Activated CD4-positive, alpha-beta memory T cell treated with anti-CD3 and anti-CD28 coated beads, Interleukin-2, amount 10 ng/mL, durations not matched to agents 7 days and 5 days (primary cell): Measurements from ENCODE around the gene MTA2. TPM values are rescaled to one million over a fixed set of nuclear protein-coding genes. Genes with fewer than 3 reads are reported as not detected.
A peak's percentile ranks its signal among the peaks of the same experiment; 100 is the strongest.

Experiments
- CTCF ChIA-PET: fragments of 350-600 bp; sonication (Branson Sonifier 250); formaldehyde crosslinking; loops from one replicate; lab custom pipeline; 2021; ENCODE audit warnings: antibody characterized with exemption, inconsistent platforms; lab: Charles Lee
- POLR2A ChIA-PET: fragments of 350-600 bp; sonication (Branson Sonifier 250); formaldehyde crosslinking; loops from one replicate; lab custom pipeline; 2021; ENCODE audit warnings: antibody characterized with exemption; lab: Charles Lee
- DNase-seq: peaks from one replicate; pipeline ENCODE4 v3.0.0-alpha.2; 2020
- H3K27ac Mint-ChIP-seq: one replicate; pipeline ENCODE4 v1.8.0; 2021; ENCODE audit warnings: mild to moderate bottlenecking, mixed read lengths
- H3K27me3 Mint-ChIP-seq: one replicate; pipeline ENCODE4 v1.8.0; 2021; ENCODE audit warnings: mixed read lengths
- H3K36me3 Mint-ChIP-seq: one replicate; pipeline ENCODE4 v1.8.0; 2021; ENCODE audit warnings: low read depth, mixed read lengths
- H3K4me1 Mint-ChIP-seq: one replicate; pipeline ENCODE4 v1.8.0; 2021; ENCODE audit warnings: mixed read lengths
- H3K4me3 Mint-ChIP-seq: one replicate; pipeline ENCODE4 v1.8.0; 2021; ENCODE audit warnings: mild to moderate bottlenecking, mixed read lengths
- H3K9me3 Mint-ChIP-seq: one replicate; pipeline ENCODE4 v1.8.0; 2021; ENCODE audit warnings: mixed read lengths
- total RNA-seq, 2 experiments: library from RNA; stranded (reverse); gene quantifications; one replicate each; pipeline ENCODE4 v1.2.3, GENCODE V29; 2021

MTA2 gene
- total RNA-seq, 2 experiments from 2014 or later: 226 TPM

DNA sequence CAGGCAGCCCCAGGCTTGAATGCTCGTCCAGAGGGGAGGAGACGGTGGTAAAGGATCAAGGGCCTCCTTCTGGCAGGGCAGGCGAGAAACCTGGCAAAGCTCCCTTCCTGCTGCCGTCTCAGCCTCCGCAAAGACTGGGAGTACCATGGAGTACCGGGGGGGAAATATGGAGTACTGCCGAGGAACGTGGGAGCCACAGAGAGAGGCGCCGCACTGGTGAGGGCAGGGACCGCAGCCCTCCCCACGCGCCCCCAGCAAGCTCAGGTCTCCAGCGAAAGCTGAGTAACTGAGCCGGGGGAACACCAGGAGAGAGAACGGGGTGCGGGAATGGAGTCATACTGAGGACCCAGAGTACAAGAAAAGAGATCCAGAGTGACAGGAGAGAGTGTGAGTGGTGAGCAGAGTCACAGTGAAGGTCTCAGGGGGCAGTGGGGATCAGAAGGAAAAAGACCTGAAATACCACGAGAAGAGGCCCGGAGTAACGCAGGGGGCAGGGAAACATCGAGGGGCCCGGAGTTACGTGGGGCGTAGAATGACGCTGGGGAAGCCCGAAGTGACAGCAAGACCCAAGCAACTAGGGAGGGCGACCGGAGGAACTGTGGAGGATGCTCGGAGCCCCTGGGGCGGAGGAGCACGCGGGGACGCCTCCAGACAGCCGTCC, 10.2 kb upstream of the MTA2 start:
- peaks cover 68% of the 10 kb centered on the region for H3K4me1 Mint-ChIP-seq
- no peaks in the 10 kb centered on the region for H3K27me3 Mint-ChIP-seq
- H3K4me3 Mint-ChIP-seq: peak overlapping the region; percentile 97
- DNase-seq: no peak
- CTCF ChIA-PET: interaction anchor here (0.6 to 2.6 kb wide), 17 partner anchors 9 to 229 kb away, joined by 3 to 28 read pairs (median 3); partner anchors contain the start of genes B3GAT3, BSCL2, C11orf98 and CSKMT
- H3K36me3 Mint-ChIP-seq: peaks cover 51% of the 10 kb centered on the region
- H3K9me3 Mint-ChIP-seq: no peaks in the 10 kb centered on the region
- POLR2A ChIA-PET: interaction anchor here (0.9 to 6.7 kb wide), 20 partner anchors 10 to 244 kb away, joined by 3 to 84 read pairs (median 5); partner anchors contain the start of genes B3GAT3, C11orf98, CSKMT and GANAB
- H3K27ac Mint-ChIP-seq: peak overlapping the region; percentile 93

DNA sequence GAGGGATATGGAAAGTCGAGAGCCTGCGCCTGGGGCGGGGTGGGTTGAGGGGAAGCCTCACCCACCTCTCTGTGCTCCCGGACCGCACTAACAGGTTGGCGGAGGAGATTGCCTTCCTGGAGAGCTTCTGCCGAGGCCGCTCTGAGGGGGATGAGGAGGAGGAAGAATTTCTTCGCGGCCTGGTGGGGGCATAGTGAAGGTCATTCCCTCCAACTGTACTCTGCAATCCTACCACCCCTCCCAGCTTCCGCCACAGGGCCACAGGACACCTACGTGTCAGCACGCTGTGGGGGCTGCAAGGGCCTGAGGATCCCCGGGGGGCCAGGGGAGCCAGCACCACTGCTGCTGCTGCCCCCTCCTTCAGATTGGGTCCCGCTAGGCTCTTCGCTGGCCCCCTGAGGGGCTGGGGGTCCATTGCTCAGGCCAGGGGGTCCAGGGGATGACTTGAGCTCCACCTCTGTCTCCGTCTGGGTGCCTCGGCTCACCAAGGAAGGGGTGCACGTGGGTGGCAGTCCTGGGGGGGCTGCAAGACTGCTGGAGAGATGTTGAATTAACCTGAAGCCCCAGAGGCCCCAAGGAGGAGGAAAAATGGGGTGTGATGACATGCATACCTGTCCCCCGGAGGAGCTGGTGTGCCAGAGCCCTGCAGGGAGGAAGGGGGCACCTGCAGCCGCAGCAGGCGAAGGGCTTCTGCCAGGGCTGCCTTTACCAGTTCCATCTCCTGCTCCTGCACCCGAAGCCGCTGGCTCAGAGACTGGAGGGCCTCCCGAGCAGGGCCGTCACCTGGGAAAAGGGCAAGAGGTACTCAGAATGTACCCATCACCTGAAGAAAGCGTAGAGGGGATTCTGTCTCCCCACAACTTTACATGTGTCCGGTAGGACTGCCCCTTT, 9.4 kb upstream of the MTA2 start:
- Mint-ChIP-seq H3K4me3 (peak overlapping the region; percentile 97), H3K36me3 (peaks cover 50% of the 10 kb centered on the region), H3K9me3 (no peaks in the 10 kb centered on the region), H3K27ac (peak overlapping the region; percentile 93), H3K4me1 (peaks cover 67% of the 10 kb centered on the region), H3K27me3 (no peaks in the 10 kb centered on the region)
- POLR2A ChIA-PET: interaction anchor here (0.9 to 6.7 kb wide), 19 partner anchors 10 to 244 kb away, joined by 3 to 84 read pairs (median 5); partner anchors contain the start of genes B3GAT3, C11orf98, CSKMT and GANAB
- CTCF ChIA-PET: interaction anchor here (0.9 to 2.6 kb wide), 14 partner anchors 8 to 230 kb away, joined by 3 to 28 read pairs (median 3); partner anchors contain the start of genes B3GAT3, BSCL2, C11orf98 and CSKMT
- no peak for DNase-seq

DNA sequence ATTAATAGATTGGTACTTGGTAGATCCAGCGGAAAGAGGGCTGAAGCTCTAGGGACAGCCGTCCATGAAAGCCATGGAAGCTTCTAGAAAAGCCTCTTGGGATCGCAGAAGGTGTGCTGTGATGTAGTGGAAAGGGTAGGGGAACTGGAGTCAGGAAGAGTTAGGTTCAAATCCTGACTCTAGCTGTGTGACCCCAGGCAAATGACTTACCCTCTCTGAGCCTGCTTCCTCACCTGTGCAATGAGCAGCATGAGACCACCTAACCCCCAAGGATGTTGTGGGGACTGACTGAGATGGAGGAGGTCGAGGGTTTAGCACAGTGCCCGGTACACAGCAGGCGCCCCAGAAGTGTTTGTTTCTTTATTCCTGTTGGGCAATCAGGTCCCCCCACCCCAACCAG, 8.7 kb upstream of the MTA2 start:
- H3K4me1 Mint-ChIP-seq: peaks cover 65% of the 10 kb centered on the region

DNA sequence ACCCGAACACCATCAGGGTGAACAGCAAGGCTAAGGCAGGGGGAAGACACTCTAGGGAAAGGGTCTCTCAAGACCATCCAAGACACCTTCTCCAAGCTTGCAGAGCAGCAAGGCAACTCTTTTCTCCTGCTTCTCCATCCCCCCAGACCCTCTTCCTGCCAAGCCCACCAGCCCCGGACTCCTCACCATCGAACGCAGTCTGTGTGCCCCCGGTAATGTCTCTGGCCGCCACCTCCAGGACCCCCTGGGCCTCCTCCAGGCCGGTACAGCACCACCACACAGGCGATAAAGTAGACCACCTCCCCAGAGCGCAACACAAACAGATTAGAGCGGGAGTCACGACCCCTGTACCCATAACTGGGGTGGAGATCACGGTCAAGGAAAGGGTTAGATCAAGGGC, 7.1 kb upstream of the MTA2 start:
- Mint-ChIP-seq H3K36me3 (peaks cover 58% of the 10 kb centered on the region), H3K27ac (no peak overlapping the region), H3K4me3 (no peak overlapping the region), H3K4me1 (peaks cover 58% of the 10 kb centered on the region), H3K9me3 (no peaks in the 10 kb centered on the region), H3K27me3 (no peaks in the 10 kb centered on the region)
- no peak for DNase-seq
- POLR2A ChIA-PET: interaction anchor here (1.2 to 6.7 kb wide), 6 partner anchors 8 to 232 kb away, joined by 5 to 84 read pairs (median 14); partner anchors contain the start of genes B3GAT3, C11orf98, CSKMT and MTA2
- CTCF ChIA-PET: interaction anchor here (1.2 kb wide), 1 partner anchor 11 kb away, joined by 5 read pairs; no protein-coding TSS in a partner anchor

More for the DNA sequence above, 8.7 kb upstream of the MTA2 start:
- CTCF ChIA-PET: interaction anchor here (2.6 kb wide), 1 partner anchor 18 kb away, joined by 28 read pairs; the partner anchor contains the start of gene TUT1
- Mint-ChIP-seq H3K27ac (peak overlapping the region; percentile 72), H3K36me3 (peaks cover 52% of the 10 kb centered on the region), H3K9me3 (no peaks in the 10 kb centered on the region), H3K27me3 (no peaks in the 10 kb centered on the region), H3K4me3 (peak overlapping the region; percentile 68)
- POLR2A ChIA-PET: interaction anchor here (1.3 to 6.7 kb wide), 9 partner anchors 9 to 245 kb away, joined by 5 to 84 read pairs (median 11); partner anchors contain the start of genes B3GAT3, C11orf98, CSKMT and INTS5
- DNase-seq: no peak

DNA sequence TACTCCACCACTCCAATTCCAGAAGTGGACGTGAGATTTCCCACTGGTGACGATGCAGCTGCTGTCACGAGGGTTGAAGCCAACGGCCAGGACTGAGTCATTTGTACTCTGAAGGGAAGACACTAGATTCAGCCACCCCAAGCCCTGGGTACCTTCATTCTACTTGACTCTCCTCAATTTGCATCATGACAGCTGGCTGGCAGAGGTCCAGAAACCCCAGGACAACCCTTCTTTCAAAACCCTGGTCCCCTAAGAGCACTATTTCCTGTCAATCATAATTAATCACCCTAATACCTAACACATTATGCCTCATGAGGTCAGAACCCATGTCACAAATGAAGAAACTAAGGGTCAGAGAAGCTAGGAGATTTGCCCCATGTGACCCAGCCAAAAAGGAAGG, 6.0 kb upstream of the MTA2 start:
- no peak for DNase-seq
- ChIA-PET CTCF (interaction anchor here (0.6 to 1.2 kb wide), 2 partner anchors 12 to 33 kb away, joined by 3 to 5 read pairs; no protein-coding TSS in a partner anchor), POLR2A (interaction anchor here (0.9 to 3.8 kb wide), 4 partner anchors 9 to 57 kb away, joined by 3 to 16 read pairs (median 8); partner anchors contain the start of genes C11orf98, CSKMT and TUT1)
- Mint-ChIP-seq H3K36me3 (peaks cover 64% of the 10 kb centered on the region), H3K4me3 (no peak overlapping the region), H3K27ac (peak overlapping the region; percentile 54), H3K9me3 (no peaks in the 10 kb centered on the region), H3K4me1 (peaks cover 61% of the 10 kb centered on the region), H3K27me3 (no peaks in the 10 kb centered on the region)

DNA sequence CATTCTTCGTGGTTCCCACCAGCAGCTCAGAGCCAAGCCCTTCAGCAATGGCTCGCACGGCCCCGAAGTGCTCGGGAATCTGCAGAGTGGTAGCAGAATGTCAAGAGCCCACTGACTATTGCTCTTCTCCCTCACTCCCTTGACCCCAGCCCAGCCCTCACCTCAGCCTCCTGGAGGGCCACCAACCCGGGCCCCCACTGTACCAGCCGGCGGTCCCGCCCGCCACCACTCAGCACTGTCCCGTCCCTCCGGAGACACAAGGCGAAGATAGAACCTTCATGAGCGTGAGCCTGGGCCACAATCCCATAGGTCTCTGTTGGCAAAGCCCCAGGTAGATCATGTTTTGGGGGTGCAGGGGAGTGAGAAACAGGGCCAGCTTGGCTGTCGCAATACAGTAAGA, 4.2 kb upstream of the MTA2 start:
- CTCF ChIA-PET: no interaction called here
- H3K36me3 Mint-ChIP-seq: peaks cover 63% of the 10 kb centered on the region
- POLR2A ChIA-PET: interaction anchor here (0.8 to 3.8 kb wide), 2 partner anchors 59 to 275 kb away, joined by 3 to 16 read pairs; partner anchors contain the start of genes C11orf98, CSKMT and SLC3A2
- no peak for DNase-seq
- peaks cover 56% of the 10 kb centered on the region for H3K4me1 Mint-ChIP-seq
- no peak overlapping the region for H3K27ac Mint-ChIP-seq
- H3K27me3 Mint-ChIP-seq: no peaks in the 10 kb centered on the region
- H3K9me3 Mint-ChIP-seq: no peaks in the 10 kb centered on the region
- H3K4me3 Mint-ChIP-seq: no peak overlapping the region

DNA sequence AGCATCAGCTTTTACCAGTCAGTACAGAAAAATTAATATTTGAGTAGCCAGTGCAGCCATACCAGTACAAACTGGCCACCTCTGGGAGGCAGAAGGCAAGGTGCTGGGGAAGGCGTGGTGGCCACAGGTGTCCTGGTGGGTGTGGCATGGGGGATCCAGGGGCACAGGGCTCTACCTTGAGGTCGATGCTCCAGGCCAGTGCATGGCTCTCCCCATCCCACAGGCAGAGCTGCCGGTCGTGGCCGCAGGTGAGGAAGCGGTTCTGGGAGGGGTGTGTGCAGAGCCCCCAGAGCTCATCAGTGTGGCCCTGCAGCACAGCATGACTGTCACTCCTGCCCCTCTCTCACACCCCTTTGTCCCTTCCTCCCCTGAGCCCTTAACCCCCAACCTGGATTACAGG, 3.8 kb upstream of the MTA2 start:
- POLR2A ChIA-PET: interaction anchor here (0.8 to 3.8 kb wide), 3 partner anchors 15 to 276 kb away, joined by 3 to 16 read pairs (median 10); partner anchors contain the start of genes B3GAT3, C11orf98, CSKMT and SLC3A2
- DNase-seq: no peak
- Mint-ChIP-seq H3K36me3 (peaks cover 63% of the 10 kb centered on the region), H3K4me3 (no peak overlapping the region), H3K4me1 (peaks cover 53% of the 10 kb centered on the region), H3K27me3 (no peaks in the 10 kb centered on the region), H3K9me3 (no peaks in the 10 kb centered on the region), H3K27ac (no peak overlapping the region)
- CTCF ChIA-PET: no interaction called here

DNA sequence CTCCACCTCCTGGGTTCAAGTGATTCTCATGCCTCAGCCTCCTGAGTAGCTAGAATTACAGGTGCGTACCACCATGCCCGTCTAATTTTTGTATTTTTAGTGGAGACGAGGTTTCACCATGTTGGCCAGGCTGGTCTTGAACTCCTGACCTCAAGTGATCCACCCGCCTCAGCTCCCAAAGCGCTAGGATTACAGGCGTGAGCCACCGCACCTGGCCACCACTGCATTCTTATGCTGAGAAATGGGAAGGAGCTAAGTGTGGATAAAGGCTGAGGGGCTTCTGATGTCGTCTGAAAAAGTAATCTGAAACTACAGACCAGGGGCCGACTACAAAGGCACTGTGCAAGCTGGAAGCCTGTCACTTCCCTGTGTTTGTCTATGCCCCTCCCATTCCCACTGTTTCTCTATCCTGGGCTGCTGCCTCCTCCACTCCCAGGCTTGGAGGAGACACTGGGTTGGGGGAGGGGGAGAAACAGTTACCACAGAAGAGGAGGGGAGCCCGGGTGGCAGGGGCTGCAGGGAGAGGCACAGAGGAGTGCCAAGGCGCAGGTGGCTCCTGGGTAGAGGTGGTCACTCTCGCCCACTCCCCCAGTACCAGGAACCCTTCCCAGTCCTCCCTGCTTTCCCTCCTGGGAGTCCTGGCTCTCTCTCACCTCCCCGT, 2.9 kb upstream of the MTA2 start:
- DNase-seq: no peak
- H3K4me1 Mint-ChIP-seq: peaks cover 48% of the 10 kb centered on the region
- H3K9me3 Mint-ChIP-seq: no peaks in the 10 kb centered on the region
- H3K36me3 Mint-ChIP-seq: peaks cover 63% of the 10 kb centered on the region
- ChIA-PET CTCF (interaction anchor here (0.8 to 1.2 kb wide), 3 partner anchors 10 to 15 kb away, joined by 3 to 5 read pairs (median 3); partner anchors contain the start of gene TUT1), POLR2A (interaction anchor here (0.7 to 3.8 kb wide), 5 partner anchors 11 to 182 kb away, joined by 3 to 16 read pairs (median 5); partner anchors contain the start of genes B3GAT3, C11orf98, CSKMT and TMEM179B)
- H3K27ac Mint-ChIP-seq: no peak overlapping the region
- H3K27me3 Mint-ChIP-seq: no peaks in the 10 kb centered on the region
- no peak overlapping the region for H3K4me3 Mint-ChIP-seq

DNA sequence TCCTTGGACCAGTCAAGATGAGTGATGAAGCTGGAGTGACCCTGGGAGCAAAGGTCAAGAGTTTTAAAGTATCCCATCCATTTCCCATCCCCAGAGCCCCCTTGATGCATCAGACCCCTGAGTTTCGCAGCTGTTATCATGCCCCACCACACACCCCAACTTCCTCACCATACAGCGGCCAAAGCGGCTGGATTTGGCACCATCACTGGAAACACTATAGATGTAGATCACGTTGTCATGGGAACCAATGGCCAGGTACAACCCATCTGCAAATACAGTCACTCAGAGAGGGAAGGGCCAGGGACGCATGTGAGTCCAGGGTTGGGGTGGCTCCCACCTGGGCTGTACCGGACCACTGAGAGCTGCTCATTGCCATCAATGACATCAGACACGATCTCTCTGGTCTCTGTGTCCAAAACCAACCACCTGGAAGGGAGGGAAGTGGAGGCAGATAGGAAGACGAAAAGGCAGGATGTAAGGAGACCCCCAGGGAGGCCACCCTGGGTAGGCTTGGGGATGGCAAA, 2.2 kb upstream of the MTA2 start:
- Mint-ChIP-seq H3K4me3 (peak overlapping the region; percentile 35), H3K27me3 (no peaks in the 10 kb centered on the region), H3K9me3 (no peaks in the 10 kb centered on the region), H3K36me3 (peaks cover 66% of the 10 kb centered on the region), H3K4me1 (peaks cover 47% of the 10 kb centered on the region), H3K27ac (peak overlapping the region; percentile 5)
- DNase-seq: no peak
- ChIA-PET POLR2A (interaction anchor here (1.2 to 6.4 kb wide), 5 partner anchors 8 to 61 kb away, joined by 5 to 84 read pairs (median 10); partner anchors contain the start of genes B3GAT3, C11orf98, CSKMT and EML3), CTCF (interaction anchor here (0.8 to 1.2 kb wide), 4 partner anchors 8 to 16 kb away, joined by 3 to 5 read pairs (median 3); partner anchors contain the start of gene TUT1)

DNA sequence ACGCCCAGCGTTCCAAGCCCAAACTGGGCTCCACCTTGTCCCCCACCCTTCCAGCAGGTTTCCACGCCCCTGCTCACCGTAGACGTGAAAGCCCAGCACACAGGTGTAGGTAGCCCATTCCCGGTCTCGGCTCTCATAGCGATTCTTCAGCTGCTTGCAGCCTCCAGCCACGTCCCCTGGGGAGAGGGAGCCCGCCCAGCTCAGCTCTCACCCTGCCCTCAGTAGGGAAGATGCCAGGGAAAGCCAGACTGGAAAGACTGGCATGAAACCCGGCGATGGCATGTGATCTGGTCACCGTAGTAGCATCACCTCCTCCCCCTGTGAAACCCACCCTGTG, 1.4 kb upstream of the MTA2 start:
- ChIA-PET POLR2A (interaction anchor here (0.8 to 6.4 kb wide), 5 partner anchors 8 to 62 kb away, joined by 5 to 84 read pairs (median 10); partner anchors contain the start of genes B3GAT3, C11orf98, CSKMT and EML3), CTCF (interaction anchor here (1.1 to 1.2 kb wide), 2 partner anchors 9 to 11 kb away, joined by 3 read pairs; partner anchors contain the start of gene TUT1)
- no peaks in the 10 kb centered on the region for H3K9me3 Mint-ChIP-seq
- peak overlapping the region; percentile 24 for H3K27ac Mint-ChIP-seq
- no peak for DNase-seq
- H3K27me3 Mint-ChIP-seq: no peaks in the 10 kb centered on the region
- peak overlapping the region; percentile 35 for H3K4me3 Mint-ChIP-seq
- peaks cover 49% of the 10 kb centered on the region for H3K4me1 Mint-ChIP-seq
- H3K36me3 Mint-ChIP-seq: peaks cover 67% of the 10 kb centered on the region
